ENCODE measurements around the gene MRPL40.

DNA sequence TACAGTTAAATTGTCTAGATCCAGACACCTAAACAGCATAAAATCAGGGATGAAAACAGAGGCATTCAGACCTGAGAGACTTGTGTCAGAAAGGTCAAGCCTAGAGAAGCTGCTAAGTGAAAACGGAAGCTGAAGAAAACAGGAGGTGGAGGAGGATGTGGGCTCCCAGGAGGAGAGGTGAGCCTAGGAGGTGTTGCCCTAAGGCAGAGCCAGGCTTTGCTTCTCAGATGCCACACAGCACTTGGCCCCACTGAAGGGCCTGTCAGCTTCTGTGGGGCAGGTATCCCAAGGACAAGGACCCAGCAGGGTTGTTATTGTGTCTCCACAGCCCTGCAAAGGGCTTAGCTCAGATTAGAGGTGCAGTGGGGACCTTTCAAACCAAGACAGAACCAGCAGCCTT, 32.2 kb downstream of the MRPL40 start:
- no peak for TF ChIP-seq POLR2A (IDR thresholded peaks at IDR 0.05)
- no peak for TF ChIP-seq CTCF (IDR thresholded peaks at IDR 0.05)
